Sciatic nerve (tissue), 2 donors: Measurements from ENCODE around the gene PODNL1. TPM values are rescaled to one million over a fixed set of nuclear protein-coding genes. Genes with fewer than 3 reads are reported as not detected.
A peak's percentile ranks its signal among the peaks of the same experiment; 100 is the strongest.
"Not testable (repeated sequence)": the region's sequence is repeated elsewhere in the genome, so short reads cannot be mapped to it uniquely, and the experiment has no call there.

ENCODE experiments used
- ATAC-seq: fragments of 200-7000 bp; cut with Tn5 transposase; one replicate; pipeline ENCODE4 v1.9.1; 2020; ENCODE audit warnings: mild to moderate bottlenecking, moderate library complexity
- DNase-seq: peaks from one replicate; pipeline ENCODE4 v3.0.0-alpha.2; 2020; ENCODE audit warnings: low spot score
- intact Hi-C: fragments of 100-400 bp; cut with DNase I; formaldehyde crosslinking; loops from one replicate; pipeline ENCODE4 v1.14.2; 2022
- total RNA-seq: library from RNA; stranded (reverse); fragmentation: NEBNext Ultra II Directional; extraction: Animal tissue kit (Norgen Biotek cat#: 25700); gene quantifications from one replicate; pipeline ENCODE4 v1.2.1, GENCODE V29; 2021
- donor health status: DM: no; HTN: no; CAD: no.
- donor health status: DM: no; HTN: no; CAD: no.

The PODNL1 gene
- total RNA-seq, 1 donor from 2014 or later = 17.8 TPM

DNA sequence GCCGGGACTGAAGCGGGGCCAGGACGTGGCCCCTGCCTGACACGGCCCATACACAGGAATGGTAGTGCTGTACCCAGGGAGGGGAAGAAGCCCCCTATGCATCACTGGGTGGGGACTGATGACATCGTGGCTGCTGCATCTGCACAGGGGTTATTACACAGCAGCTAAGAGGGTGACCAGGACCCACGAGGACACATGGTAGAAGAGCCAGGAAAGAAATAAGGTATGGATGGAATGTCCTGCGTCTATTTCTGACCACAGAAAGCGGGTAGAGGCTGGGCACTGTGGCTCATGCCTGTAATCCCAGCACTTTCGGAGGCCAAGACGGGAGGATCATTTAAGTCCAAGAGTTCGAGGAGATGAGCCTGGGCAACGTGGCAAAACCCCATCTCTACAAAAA lies 38.2 kb upstream of the PODNL1 start:
- DNase-seq = no peak
- intact Hi-C loops = no loop called here
- no peak for ATAC-seq

DNA sequence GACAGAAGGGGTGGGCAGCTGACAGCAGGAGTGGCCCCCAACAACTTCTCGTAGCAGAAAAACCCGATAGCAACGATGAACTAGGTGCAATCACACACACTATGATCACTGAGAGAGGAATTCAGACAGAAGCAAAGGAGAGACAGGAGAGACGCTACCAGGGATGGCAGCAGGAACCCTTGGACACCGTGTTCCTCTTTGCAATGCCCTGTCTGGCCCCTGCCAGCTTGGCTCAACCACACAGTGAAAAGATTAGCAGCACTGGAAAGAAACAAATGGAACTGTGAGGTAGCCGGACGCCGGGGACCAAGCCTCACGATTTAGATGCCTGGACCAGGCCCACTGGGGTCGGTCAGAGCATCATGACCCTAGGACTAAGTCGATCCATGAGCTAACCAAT lies 37.7 kb upstream of the PODNL1 start:
- ATAC-seq (no peak), DNase-seq (no peak)
- intact Hi-C loops = no loop called here

GRCh38 chr19:13974073-13974472 lies 35.9 kb upstream of the PODNL1 start:
- DNase-seq (no peak), ATAC-seq (no peak)
- intact Hi-C loops = no loop called here

GRCh38 chr19:13973479-13973878 lies 35.3 kb upstream of the PODNL1 start:
- ATAC-seq, DNase-seq, intact Hi-C loops: not testable (repeated sequence)

DNA sequence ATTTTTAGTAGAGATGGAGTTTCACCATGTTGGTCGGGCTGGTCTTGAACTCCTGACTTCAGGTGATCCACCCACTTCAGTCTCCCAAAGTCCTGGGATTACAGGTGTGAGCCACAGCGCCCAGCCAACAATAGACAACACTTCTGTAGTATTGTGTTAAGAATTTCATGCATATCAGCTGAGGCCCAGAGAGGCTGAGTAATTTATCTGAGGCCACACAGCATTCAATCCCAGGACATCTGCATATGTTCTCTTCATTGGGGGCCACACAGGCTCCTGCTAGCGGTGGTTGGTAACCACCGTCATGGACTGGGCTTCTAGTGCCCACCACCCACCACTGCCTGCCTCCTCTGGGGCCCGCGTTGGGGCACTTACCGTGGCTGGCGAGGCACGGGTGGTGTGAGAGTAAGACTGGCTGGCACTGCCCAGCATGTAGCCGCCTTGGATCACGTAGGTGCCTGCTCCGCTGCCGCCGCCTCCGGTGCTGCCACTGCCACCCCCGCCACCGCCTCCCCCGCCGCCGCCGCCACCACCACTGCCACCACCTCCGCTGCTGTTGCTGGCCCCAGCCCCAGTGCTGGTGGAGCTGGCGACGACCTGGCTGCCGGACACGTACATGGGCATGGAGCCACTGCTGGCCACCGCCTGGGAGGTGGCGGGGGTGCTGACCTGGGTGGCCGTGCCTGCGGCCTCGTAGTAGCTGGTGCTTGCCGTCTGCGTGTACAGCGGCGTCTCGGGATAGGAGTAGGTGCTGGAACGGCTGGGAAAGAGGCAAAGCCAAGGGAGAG lies 34.3 kb upstream of the PODNL1 start:
- intact Hi-C loops = no loop called here
- DNase-seq (no peak), ATAC-seq (no peak)

DNA sequence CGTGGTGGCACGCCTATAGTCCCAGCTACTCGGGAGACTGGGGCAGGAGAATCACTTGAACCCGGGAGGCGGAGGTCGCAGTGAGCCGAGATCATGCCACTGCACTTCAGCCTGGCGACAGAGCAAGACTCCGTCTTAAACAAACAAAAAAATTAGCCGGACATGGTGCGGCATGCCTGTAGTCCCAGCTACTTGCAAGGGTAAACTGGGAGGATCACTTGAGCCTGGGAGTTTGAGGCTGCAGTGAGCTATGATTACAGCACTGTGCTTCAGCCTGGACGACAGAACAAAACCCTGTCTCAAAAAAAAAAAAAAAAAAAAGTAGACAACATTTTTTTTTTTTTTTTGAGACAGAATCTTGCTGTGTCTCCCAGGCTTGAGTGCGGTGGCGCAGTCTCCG lies 33.7 kb upstream of the PODNL1 start:
- intact Hi-C loops, ATAC-seq: not testable (repeated sequence)

DNA sequence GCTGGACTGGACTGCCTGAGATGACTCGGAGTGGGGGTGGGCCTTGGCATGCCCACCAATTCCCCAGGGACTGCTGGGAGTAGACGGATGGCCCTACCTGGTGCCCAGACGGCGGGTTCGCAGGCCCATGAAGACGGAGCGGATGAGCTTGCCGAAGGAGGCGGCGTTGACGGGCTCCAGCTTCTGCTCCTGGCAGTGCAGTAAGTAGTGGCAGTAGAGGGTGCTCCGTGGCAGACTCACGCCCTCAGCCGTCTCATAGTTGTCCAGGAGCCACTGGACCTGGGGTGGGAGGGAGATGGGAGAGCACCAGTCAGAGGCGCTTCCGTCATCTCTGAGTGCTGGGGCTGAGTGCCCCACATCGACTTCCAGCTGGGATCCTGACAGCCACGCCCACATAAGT lies 31.7 kb upstream of the PODNL1 start:
- intact Hi-C loops = no loop called here
- DNase-seq = no peak
- no peak for ATAC-seq

More for the DNA sequence above, 33.7 kb upstream of the PODNL1 start:
- DNase-seq = not testable (repeated sequence)

DNA sequence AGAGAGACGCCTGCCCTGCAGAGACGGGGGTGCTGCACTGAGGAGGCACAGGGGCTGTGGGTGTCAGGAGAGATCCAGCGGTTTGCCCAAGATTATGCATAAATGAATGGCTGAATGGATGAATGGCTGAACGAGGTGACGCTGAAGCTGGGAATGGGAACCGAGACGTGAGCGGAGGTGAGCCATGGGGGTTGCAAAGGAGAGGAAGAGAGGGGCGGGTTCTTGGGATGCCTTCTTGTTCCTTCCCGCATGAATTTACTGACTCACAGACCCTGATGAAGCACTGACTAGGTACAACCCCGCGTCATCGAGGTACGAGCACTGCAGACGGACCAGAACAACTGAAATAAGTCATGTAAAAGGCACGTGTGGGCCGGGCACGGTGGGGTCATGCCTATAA lies 30.8 kb upstream of the PODNL1 start:
- ATAC-seq (no peak), DNase-seq (no peak)
- intact Hi-C loops = no loop called here

GRCh38 chr19:13968383-13968935 lies 30.2 kb upstream of the PODNL1 start:
- DNase-seq (no peak), ATAC-seq (no peak)
- intact Hi-C loops = no loop called here

DNA sequence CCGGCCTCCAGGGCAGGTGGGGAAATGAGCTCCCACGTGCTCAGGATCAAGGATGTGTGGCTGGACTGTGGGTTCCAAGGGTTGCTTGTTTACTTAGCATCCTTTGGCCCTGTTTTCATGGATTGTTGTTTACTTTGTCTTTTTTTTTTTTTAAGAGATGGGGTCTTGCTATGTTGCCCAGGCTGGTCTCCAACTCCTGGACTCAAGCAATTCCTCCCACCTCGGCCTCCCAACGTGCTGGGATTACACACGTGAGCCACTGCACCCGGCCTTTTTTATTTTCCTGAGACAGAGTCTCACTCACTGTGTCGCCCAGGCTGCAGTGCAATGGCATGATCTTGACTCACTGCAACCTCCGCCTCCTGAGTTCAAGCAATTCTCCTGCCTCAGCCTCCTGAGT lies 29.0 kb upstream of the PODNL1 start:
- DNase-seq, ATAC-seq, intact Hi-C loops: not testable (repeated sequence)

DNA sequence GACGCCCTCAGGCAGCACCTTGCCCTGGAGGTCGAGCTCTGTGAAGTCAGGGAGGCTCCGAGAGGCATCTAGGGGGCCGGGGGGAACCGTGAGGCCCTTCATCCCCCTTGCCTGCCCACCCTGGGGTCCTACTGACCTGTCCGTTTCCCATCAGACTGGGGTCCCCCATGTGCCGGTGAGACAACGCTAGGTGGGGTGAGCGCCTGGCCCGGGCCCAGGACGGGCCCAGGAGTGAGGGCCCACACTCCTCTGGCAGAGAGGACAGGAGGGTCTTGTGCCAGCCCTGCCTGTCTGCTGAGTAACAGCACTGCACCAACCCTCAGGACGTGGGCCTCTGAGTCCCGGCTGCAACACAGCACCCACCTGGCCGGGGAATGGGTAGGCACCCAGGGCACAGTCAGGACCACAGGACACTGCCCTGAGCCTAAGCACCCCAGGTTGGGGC lies 28.5 kb upstream of the PODNL1 start:
- peak; percentile 8 for ATAC-seq
- no peak for DNase-seq
- intact Hi-C loops = no loop called here

- ATAC-seq (no peak), DNase-seq (no peak)
- intact Hi-C loops = no loop called here
These were observed 27.9 kb upstream of the PODNL1 start for GRCh38 chr19:13965926-13966683.

DNA sequence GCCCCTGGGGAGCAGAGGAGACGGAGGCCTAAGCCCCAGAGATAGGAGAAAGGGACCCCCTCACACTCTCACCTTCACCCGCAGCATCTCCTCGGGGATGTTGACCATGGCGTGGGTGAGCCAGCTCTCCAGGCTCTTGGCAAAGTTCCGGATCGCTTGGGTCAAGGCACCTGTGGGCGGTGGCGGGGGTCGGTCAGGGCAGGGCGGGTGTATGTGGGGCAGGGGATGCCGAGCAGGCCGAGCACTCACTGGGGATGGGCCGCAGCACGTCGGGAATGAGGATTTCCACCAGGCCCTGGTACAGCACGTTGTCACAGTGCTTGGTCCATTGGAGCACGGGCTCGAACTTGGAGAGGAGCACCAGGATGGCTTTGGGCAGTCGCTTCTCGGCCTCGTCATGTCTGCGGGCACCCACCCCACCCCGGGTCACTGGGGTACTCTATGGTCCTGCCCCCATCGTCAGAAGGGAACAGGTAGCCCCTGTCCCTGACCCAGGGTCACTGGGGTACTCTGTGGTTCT lies 27.2 kb upstream of the PODNL1 start:
- ATAC-seq = no peak
- DNase-seq = no peak

DNA sequence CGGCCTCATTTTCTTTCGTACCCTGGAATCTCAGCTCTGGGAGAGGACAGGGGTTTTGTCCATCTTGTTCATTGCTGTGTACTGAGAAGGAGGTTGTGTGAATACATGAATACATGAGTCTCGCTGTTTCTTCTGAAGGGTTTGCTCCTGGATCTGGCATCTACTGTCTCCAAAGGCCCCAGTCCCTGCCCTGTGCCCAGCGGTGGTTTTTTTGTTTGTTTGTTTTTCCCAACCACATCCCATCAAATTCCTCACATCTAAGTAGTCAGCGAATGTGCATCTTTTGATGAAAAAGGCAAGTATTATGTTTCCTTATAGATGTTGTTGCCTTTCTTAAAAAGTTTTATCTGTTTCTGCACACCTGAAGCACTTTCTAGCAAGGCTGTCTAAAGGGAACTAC lies 26.6 kb upstream of the PODNL1 start:
- intact Hi-C loops = no loop called here
- ATAC-seq = no peak
- DNase-seq = no peak

More for the DNA sequence above, 27.2 kb upstream of the PODNL1 start:
- intact Hi-C loops = no loop called here

- intact Hi-C loops = no loop called here
- ATAC-seq (no peak), DNase-seq (no peak)
These were observed 25.4 kb upstream of the PODNL1 start for GRCh38 chr19:13963603-13964105.

- DNase-seq = no peak
- intact Hi-C loops = no loop called here
- no peak for ATAC-seq
These were observed 24.7 kb upstream of the PODNL1 start for GRCh38 chr19:13962699-13963602.

- intact Hi-C loops = no loop called here
- no peak for DNase-seq
- ATAC-seq = no peak
These were observed 23.8 kb upstream of the PODNL1 start for GRCh38 chr19:13961826-13962698.
